HG02884 (cell line): ENCODE measurements around the gene GDPGP1.
"Not testable (repeated sequence)": the region's sequence is repeated elsewhere in the genome, so short reads cannot be mapped to it uniquely, and the experiment has no call there.

Experiments used
- ATAC-seq: cut with Tn5 transposase; IDR thresholded peaks from one replicate; pipeline ENCODE4 v1.9.1; 2021; ENCODE audit warnings: mild to moderate bottlenecking, moderate library complexity; ENCODE audit not compliant: unreplicated experiment

GDPGP1 gene

DNA sequence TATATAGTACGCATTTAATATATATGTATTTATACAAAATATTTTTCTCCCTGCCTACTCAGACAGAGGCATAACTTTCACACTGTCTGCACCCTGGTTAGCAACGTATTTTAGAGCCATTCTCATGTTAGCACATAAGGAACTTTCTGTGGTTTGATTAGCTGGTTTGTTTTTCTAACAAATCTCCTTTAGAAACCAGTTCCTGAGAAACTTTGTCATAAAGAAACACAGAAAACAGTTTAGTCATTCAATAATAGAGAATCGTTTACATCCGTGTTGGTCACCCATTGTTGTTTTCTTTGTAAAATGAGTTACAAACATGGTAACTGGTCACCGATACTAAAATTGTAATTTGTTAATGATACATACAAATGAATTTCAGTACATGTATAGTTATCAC is 25.5 kb downstream of the GDPGP1 start:
- peak; percentile 59 for ATAC-seq

DNA sequence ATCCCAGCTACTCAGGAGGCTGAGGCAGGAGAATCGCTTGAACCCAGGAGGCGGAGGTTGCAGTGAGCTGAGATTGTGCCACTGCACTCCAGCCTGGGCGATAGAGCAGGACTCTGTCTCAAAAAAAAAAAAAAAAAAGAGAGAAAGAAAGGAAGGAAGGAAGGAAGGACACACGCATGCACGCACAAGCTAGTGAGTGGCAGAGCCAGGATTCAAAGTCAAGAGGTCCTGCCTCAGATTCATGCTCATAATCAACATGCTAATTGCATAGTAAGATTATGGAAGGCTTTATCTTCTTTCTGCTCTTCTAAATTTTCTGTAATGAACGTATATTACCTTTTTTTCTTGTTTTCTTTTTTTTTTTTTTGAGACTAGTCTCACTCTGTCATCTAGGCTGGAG is 26.7 kb downstream of the GDPGP1 start:
- ATAC-seq, result not testable (repeated sequence)

DNA sequence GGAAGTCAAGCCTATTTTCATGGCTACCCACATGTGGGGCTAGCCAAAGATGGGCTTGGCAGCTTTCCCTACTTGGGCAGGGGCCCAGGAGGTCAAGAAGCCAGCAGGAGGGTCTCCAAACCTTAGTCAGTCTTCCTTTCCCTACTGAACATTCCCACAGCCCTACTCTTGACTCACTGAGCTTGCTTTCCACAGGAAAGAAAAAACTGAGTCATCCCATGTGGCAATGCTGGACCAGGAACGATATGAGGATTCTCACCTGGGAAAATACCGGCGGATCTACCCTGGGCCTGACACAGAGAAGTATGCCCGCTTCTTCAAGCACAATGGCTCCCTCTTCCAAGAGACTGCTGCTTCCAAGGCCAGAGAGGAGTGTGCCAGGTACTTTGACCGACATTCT is 27.8 kb downstream of the GDPGP1 start:
- no peak for ATAC-seq

DNA sequence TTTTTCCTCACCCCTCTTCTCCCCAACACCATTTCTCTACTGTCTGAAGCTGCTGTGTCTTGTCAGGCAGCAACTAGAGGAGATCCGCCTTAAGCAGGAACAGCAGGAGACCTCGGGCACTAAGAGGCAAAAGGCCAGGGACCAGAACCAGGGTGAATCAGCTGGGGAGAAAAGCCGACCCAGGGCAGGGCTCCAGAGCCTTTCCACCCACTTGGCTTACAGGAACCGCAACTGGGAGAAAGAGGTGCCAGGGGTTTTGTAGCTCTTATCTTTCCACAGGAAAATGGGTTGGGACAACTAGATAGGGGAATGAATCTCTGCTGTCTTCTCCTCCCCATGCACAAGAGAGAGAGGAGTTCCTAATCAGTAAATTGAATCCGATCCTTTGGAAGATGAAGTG is 28.4 kb downstream of the GDPGP1 start:
- no peak for ATAC-seq

DNA sequence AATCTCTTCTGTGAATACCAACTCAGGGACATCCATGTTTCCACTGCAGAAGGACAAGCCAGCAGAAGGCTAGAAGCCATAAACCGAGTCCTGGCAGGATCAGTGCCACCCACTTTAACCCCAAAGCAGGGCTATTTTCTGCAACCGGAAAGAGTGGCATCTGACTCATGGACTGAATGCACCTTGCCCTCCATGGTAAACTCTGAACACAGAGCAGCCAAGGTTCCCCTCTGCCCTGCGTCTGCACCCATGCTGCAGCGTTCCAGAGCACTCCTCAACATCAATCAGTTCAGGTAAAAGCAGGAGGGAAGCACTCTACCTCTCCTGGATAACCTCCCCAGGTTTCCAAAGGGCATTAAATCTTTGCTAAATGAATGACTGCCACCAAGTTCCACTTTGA is 30.7 kb downstream of the GDPGP1 start:
- no peak for ATAC-seq

DNA sequence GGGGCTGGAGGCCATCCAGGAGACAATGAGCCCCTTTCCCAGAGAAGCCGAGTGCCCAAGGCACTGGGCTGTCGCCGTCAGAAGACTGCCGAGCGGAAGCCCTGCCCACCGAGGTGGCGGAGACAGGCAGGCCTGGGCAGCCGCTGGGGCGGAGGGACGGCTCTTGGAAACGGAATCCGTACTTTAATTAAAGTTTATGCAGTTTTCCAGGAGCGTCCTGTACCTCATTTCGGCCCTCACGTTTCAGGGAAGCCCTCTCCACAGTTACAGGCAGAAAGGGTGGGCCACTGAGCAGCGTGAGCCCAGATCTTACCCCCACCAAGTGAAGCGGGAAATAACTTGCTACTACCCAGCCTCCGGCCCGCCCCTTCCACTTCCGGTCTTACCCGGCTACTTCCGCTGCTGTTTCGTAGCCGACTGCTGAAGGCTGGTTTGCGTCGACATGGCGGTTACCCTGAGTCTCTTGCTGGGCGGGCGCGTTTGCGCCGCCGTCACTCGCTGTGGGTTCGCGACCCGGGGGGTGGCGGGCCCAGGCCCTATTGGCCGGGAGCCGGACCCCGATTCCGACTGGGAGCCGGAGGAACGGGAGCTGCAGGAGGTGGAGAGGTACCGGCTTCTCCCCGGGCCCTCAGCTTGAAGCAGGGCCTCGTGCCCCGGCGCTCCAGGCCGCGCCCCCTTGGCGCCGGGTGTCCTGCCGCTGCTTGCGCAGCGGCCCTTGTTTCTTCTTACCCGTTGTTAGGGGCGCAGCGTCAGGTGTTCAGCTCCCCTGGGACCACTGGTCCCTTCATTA is 31.5 kb downstream of the GDPGP1 start, which contains the start of gene NGRN:
Gene NGRN (plus strand): TSS at position 402 of the 790 bp plus-strand sequence. CDS start 41 bp downstream, at position 443.
- peak; percentile 94 for ATAC-seq

DNA sequence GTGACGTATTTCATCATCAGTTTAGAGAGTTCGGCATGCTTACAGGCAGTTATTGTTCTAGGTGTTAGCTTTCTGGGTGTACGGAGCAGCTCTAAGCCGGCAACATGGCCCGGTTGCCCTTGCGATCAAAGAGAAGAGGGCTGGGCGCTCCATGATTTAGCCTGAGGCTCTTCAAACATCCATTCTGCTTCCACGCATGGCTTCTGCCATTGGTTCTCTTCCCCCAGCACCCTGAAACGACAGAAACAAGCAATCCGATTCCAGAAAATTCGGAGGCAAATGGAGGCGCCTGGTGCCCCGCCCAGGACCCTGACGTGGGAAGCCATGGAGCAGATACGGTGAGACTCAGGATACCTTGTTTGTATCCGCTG is 32.0 kb downstream of the GDPGP1 start:
- peak; percentile 12 for ATAC-seq

DNA sequence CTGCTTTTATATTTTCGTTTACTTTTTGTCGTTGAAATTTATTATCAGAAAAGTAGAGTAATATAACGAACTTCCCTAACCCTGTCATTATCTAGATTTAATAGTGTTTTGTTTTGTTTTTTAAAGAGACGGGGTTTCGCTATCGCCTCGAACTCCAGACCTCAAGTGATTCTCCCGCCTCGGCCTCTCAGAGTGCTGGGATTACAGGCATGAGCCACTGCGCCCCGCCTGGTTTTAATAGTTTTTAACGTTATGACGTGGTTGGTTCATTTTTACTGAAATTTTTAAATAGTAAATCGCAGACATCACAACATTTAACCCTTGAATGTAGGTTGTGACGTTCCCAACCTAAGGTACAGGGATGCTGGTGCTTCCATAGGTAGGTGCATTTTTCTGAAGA is 32.5 kb downstream of the GDPGP1 start:
- ATAC-seq, result no peak

DNA sequence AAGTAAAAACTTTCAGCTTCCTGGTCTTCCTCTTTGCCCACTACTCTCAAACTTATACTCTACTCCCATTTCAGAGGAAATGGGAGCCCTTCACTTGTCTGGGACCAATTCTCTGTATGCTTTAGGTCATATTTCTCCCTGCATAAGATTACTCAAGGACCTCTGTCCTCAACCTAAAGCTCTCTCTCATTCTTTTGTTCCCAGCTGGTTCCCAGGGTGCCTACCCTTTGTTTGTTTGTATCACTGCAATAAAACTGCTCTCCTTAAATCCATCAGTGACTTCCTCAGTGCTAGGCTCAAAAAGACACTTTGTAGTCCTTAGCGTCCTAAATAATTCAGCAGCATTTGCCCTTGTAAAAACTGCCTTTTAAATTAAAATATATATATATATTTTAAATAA is 34.4 kb downstream of the GDPGP1 start:
- ATAC-seq, result no peak

DNA sequence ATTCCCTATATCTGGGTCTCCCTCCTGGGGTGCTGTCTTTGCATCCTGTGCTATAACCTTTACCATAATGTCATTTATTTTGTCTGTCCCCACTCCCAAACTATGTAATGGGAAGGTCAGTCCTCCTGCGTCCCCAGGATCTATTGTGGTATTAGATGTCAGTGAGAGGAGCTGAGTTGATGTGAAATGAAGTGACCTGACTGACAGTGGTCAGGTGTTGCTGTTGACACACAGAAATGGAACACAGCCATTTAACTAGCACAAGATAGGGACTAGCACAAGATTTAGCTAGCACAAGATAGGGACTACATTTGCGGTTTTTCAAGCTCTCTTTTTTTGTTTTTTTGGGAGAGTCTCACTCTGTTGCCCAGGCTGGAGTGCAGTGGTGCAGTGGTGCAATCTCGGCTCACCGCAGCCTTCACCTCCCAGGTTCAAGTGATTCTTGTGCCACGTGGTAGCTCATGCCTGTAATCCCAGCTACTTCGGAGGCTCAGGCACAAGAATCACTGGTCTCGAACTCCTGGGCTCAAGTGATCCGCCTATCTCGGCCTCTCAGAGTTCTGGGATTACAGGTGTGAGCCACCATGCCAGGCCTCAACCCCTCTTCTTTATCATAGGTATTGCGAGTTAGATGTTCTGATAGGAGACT is 36.6 kb downstream of the GDPGP1 start:
- ATAC-seq, result no peak

DNA sequence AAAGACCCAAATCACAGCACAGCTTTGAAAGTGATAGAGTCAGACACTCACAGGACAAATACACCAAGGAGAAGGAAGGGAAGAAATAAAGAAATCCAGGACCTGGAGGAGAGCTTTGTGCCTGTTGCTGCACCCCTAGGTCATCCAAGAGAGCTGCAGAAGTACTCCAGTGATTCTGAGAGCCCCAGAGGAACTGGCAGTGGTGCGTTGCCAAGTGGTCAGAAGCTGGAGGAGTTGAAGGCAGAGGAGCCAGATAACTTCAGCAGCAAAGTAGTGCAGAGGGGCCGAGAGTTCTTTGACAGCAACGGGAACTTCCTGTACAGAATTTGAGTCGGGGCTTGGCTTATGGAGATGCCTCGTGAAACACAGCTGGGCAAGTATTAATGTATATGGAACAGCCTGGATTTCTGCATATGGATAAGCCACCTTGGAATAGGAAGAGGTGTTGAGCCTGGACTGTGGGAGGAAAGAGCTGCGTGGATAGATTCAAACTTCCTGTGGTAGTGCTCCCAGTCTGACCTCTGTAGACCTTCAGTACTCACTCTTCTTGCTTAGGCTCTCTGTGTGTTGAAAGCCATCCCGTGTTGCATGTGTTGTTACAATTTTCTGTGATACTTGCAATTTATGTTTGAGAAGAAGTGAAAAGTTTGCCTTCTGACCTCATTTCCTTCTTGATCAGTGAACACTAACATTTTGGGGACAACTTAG is 37.6 kb downstream of the GDPGP1 start:
- no peak for ATAC-seq

DNA sequence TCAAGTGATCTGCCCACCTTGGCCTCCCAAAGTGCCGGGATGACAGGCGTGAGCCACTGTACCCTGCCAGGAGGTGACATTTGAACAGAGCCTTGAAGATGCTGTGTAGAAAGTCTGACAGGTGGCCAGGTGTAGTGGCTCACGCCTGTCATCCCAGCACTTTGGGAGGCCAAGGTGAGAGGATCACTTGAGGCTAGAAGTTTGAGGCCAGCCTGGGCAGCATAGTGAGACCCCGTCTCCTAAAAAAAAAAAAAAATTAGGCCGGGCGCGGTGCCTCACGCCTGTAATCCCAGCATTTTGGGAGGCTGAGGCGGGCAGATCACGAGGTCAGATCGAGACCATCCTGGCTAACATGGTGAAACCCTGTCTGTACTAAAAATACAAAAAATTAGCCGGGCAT is 44.5 kb downstream of the GDPGP1 start:
- not testable (repeated sequence) for ATAC-seq

DNA sequence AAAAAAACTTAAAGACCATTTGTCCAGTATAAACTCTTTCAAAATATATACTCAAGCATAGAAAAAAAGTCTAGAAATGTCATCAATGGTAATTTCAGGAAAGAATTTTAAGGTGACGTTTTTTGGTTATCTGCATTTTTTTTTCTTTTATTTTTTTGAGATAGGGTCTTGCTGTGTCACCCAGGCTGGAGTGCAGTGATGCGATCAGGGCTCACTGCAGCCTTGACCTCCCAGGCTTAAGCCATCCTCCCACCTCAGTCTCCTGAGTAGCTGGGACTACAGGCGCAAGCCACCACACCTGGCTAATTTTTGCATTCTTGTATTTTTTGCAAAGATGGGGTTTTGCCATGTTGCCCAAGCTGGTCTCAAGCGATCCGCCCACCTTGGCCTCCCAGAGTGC is 46.7 kb downstream of the GDPGP1 start:
- ATAC-seq, result not testable (repeated sequence)

DNA sequence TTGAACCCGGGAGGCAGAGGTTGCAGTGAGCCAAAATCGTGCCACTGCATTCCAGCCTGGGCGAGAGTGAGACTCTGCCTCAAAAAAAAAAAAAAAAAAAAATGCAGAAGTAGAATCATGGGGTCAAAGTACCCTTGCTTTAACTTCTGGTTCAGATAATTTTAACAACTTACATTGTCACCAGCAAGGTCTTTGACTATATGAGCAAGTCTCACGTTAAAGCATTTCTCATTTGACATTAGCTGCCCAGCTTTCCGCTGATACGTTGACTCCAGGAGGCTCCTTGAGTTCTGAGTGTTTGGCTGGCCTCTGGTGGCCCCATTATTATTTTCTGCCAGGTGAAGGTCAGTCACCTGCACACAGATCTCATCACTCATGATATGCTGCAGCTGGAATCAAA is 47.6 kb downstream of the GDPGP1 start:
- not testable (repeated sequence) for ATAC-seq

DNA sequence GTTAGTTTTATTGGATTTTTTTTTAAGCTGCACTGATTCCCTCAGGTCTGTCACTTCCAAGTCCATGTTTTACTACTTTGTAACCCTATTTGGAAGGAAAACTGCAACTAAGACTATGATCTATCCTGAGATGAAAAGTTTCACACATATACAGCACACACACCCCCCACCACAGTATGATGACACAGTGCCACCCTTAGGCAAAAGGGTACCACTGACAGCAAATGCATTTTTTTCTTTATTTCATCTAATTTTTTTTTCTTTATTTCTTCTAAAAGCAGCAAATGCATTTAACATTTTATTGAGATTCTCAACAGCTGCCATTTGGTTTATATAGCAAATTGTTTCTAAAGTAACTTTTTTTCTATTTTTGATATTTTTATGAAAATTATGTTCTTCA is 52.7 kb downstream of the GDPGP1 start:
- ATAC-seq, result no peak

DNA sequence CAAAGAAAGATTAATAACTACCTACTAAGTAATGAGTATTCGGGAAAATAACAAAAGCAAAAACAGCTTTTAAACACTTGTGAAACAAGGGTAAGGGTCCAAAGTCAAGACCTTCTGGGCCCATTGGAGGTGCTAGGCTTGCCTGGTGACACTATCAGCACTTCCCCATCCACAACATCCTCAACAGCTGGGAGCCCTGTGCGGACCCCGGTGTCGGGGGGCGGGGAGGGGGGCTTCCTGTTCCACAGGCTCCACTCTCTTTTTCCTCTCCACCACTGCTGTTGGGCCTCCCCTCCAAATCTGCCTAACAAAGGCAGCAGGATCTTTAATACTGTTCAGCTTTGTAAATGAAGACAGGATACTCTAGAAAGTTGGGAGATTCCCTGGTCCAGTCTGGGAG is 53.1 kb downstream of the GDPGP1 start:
- ATAC-seq, result no peak

DNA sequence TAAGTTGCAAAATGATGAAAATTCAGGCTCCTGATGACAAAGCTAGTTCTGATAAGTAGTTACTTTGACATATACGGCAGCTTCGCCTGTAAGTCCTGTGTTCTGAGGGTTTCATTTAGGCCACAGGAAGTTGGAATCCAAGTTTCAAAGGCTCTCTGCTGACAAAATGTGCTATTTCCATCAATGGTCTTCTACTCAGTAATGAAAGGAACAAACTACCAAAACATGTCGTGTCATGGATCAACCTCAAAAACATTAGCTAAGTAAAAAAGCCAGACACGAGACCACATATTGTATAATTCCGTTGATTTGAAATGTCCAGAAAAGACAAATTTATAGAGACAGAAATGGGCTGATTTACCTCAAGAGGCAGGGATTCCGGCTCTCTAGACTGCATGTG is 53.9 kb downstream of the GDPGP1 start:
- ATAC-seq, result no peak

DNA sequence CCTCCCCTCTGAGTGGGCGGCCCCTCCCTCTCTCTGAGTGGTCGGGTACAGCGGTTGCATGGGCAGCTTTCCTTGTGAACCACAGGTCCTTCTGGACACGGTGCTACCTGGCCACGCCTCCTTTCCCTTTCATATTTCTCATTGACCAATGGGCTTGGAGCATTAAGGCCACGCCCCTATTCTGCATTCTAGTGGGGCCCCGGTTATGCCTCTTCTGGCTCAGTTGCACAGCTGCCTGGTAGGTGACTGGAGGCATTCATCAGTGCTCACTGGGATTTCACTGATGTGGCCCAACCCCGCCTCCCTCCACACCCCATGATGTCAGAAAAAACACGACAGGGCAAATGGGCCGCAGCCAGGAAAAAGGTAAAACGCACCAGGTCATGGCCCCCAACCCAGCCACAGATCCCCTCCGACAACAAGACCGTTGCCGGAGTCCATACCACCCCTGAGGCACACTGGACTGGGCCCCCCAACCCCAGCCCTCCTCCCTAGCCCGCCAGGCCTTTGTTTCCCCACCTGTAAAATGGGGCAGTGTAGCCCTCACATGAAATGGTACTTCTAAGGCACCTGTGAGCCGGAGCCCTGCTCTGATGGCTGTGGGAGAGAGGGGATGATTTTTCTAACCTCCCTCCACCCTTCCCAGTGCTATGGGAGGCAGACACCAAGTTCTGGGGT is 57.8 kb downstream of the GDPGP1 start:
- no peak for ATAC-seq

DNA sequence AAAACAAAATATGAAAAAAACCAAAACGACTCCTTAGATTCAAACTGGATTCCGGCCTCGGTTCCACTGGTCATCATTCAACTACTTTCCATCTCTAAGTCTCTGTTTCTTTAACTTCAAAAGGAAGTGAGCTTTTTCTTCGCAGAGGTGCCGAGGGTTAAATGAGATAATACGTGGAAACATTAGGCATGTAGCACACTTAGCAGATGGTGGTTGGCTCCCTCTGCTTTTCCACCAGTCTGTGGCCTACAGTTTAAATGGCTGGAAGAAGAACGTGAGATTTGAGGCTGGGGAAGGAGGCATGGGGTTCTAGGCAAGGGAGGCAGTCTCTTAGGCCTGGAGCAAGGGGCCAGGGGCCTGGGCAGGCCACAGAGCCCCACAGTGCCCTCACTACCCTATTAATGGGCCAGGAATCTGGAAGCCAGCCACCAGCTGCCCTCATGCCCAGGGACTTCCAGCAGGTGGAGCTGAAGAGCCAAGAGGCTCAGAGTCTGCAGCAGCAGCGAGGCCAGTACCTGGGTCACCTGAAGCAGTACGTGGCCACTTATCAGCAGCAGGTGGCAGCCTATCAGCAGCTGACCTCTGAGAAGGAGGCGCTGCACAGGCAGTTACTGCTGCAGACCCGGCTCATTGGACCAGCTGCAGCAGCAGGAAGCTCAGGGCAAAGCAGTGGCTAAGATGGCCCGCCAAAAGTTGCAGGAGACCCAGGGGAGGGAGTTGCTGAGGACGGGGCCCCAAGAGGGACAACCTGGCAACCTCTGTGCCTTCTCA is 59.2 kb downstream of the GDPGP1 start:
- not testable (repeated sequence) for ATAC-seq

DNA sequence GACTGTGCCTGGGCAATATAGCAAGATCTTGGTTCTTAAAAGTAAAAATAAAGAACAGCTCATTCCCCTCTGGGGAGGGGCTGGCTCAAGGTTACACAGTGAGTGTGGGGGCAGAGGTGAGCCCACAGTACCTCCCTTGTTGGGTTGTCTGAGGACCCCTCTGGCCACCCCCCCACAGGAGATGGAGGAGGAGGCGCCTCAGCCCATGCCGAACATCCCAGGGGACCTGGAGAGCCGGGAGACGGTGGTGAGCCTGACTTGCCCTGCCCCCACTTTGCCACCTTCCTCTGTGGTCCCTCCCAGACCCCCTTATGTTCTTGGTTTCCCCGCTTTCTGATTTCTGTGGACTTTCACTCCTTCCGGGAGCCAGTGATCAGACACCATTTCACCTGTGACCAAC is 60.1 kb downstream of the GDPGP1 start:
- no peak for ATAC-seq
